ENCODE measurements around the gene ABCA4.

Gene ABCA4

GRCh38 chr1:94125551-94126514 lies 4.9 kb upstream of the ABCA4 start:
- Histone ChIP-seq H3K4me3 (ENCODE audit: low read depth, low read length) (no peak overlapping the region), H2BK120ac (ENCODE audit: insufficient read depth, low read length, poor library complexity) (peak overlapping the region; percentile 34), H3K4me1 (ENCODE audit: control insufficient read depth in 1 of 2, insufficient read depth in 2 of 2, low read length in 2 of 2) (peaks cover 14 to 18% of the 10 kb centered on the region in 2 experiments), H3K4me2 (ENCODE audit: low read length) (peak overlapping the region; percentile 10), H3K79me2 (ENCODE audit: control insufficient read depth, insufficient read depth, low read length, poor library complexity) (peaks cover 1% of the 10 kb centered on the region), H4K91ac (ENCODE audit: low read depth, low read length) (peak overlapping the region; percentile 16), H3K9me3 (ENCODE audit: insufficient read depth, low read depth, low read length) (no peaks in the 10 kb centered on the region), H3K4ac (ENCODE audit: low read depth, low read length) (peak overlapping the region; percentile 41), H2BK5ac (ENCODE audit: low read depth, low read length, poor library complexity) (peak overlapping the region; percentile 45), H3K14ac (ENCODE audit: low read length) (no peak overlapping the region), H3K27me3 (ENCODE audit: insufficient read depth, low read length) (no peaks in the 10 kb centered on the region), H2BK12ac (ENCODE audit: low read length) (peak overlapping the region; percentile 9), H3K18ac (ENCODE audit: low read length) (no peak overlapping the region), H3K79me1 (ENCODE audit: low read length) (peaks cover 25% of the 10 kb centered on the region), H3K27ac (ENCODE audit: low read depth, low read length) (peak overlapping the region; percentile 78), H4K12ac (ENCODE audit: low read depth, low read length) (no peak overlapping the region), H3K23ac (ENCODE audit: low read length) (no peak overlapping the region), H4K8ac (ENCODE audit: low read depth, low read length) (peak overlapping the region; percentile 30), H2AK5ac (ENCODE audit: low read length) (no peak overlapping the region), H3K36me3 (ENCODE audit: control insufficient read depth in 1 of 2, insufficient read depth in 2 of 2, low read length in 2 of 2) (no peaks in the 10 kb centered on the region), H2AFZ (ENCODE audit: insufficient read depth, low read length, poor library complexity) (no peak overlapping the region), H3K9ac (ENCODE audit: low read length) (no peak overlapping the region)
- WGBS (ENCODE audit: extremely low coverage, insufficient coverage, insufficient read length) = no CpG with 5 or more reads among the region's 6 CpGs
- peak in 1 of 2 donors; percentile 45 for DNase-seq

GRCh38 chr1:94124538-94124937 lies 3.6 kb upstream of the ABCA4 start:
- H3K79me2 ChIP-seq (ENCODE audit: control insufficient read depth, insufficient read depth, low read length, poor library complexity) = peaks cover 1% of the 10 kb centered on the region
- WGBS (ENCODE audit: extremely low coverage, insufficient coverage, insufficient read length) = no CpG with 5 or more reads among the region's 1 CpG
- H3K9me3 ChIP-seq (ENCODE audit: insufficient read depth, low read depth, low read length) = no peaks in the 10 kb centered on the region
- no peak overlapping the region for H4K8ac ChIP-seq (ENCODE audit: low read depth, low read length)
- H2BK120ac ChIP-seq (ENCODE audit: insufficient read depth, low read length, poor library complexity) = no peak overlapping the region
- no peak overlapping the region for H2BK12ac ChIP-seq (ENCODE audit: low read length)
- H3K27me3 ChIP-seq (ENCODE audit: insufficient read depth, low read length) = no peaks in the 10 kb centered on the region
- no peak overlapping the region for H3K27ac ChIP-seq (ENCODE audit: low read depth, low read length)
- H3K79me1 ChIP-seq (ENCODE audit: low read length) = peaks cover 32% of the 10 kb centered on the region
- H2AK5ac ChIP-seq (ENCODE audit: low read length) = no peak overlapping the region
- H3K23ac ChIP-seq (ENCODE audit: low read length) = no peak overlapping the region
- H3K36me3 ChIP-seq (ENCODE audit: control insufficient read depth in 1 of 2, insufficient read depth in 2 of 2, low read length in 2 of 2) = no peaks in the 10 kb centered on the region
- no peak overlapping the region for H4K91ac ChIP-seq (ENCODE audit: low read depth, low read length)
- no peak overlapping the region for H2BK5ac ChIP-seq (ENCODE audit: low read depth, low read length, poor library complexity)
- H3K9ac ChIP-seq (ENCODE audit: low read length) = no peak overlapping the region
- no peak overlapping the region for H3K4ac ChIP-seq (ENCODE audit: low read depth, low read length)
- no peak overlapping the region for H3K14ac ChIP-seq (ENCODE audit: low read length)
- H3K4me3 ChIP-seq (ENCODE audit: low read depth, low read length) = no peak overlapping the region
- H3K4me2 ChIP-seq (ENCODE audit: low read length) = no peak overlapping the region
- H3K4me1 ChIP-seq (ENCODE audit: control insufficient read depth in 1 of 2, insufficient read depth in 2 of 2, low read length in 2 of 2) = peaks cover 20 to 26% of the 10 kb centered on the region in 2 experiments
- H4K12ac ChIP-seq (ENCODE audit: low read depth, low read length) = no peak overlapping the region
- no peak for DNase-seq
- H2AFZ ChIP-seq (ENCODE audit: insufficient read depth, low read length, poor library complexity) = no peak overlapping the region
- no peak overlapping the region for H3K18ac ChIP-seq (ENCODE audit: low read length)

GRCh38 chr1:94122201-94122970 lies 1.4 kb upstream of the ABCA4 start:
- no peak overlapping the region for H2BK5ac ChIP-seq (ENCODE audit: low read depth, low read length, poor library complexity)

GRCh38 chr1:94121411-94121821 lies 468 bp upstream of the ABCA4 start:
- peak; percentile 22 to 31 for DNase-seq
- Histone ChIP-seq H3K9ac (ENCODE audit: low read length) (no peak overlapping the region), H3K4ac (ENCODE audit: low read depth, low read length) (peak overlapping the region; percentile 31), H2BK5ac (ENCODE audit: low read depth, low read length, poor library complexity) (peak overlapping the region; percentile 32), H3K79me2 (ENCODE audit: control insufficient read depth, insufficient read depth, low read length, poor library complexity) (peaks cover 14% of the 10 kb centered on the region), H3K18ac (ENCODE audit: low read length) (peak overlapping the region; percentile 17), H4K12ac (ENCODE audit: low read depth, low read length) (no peak overlapping the region), H3K4me1 (ENCODE audit: control insufficient read depth in 1 of 2, insufficient read depth in 2 of 2, low read length in 2 of 2) (peaks cover 39 to 49% of the 10 kb centered on the region in 2 experiments), H3K79me1 (ENCODE audit: low read length) (peaks cover 50% of the 10 kb centered on the region), H2AK5ac (ENCODE audit: low read length) (peak overlapping the region; percentile 89), H3K4me3 (ENCODE audit: low read depth, low read length) (no peak overlapping the region), H3K36me3 (ENCODE audit: control insufficient read depth in 1 of 2, insufficient read depth in 2 of 2, low read length in 2 of 2) (no peaks in the 10 kb centered on the region), H2AFZ (ENCODE audit: insufficient read depth, low read length, poor library complexity) (no peak overlapping the region), H4K8ac (ENCODE audit: low read depth, low read length) (peak overlapping the region; percentile 15), H3K14ac (ENCODE audit: low read length) (peak overlapping the region; percentile 68), H2BK12ac (ENCODE audit: low read length) (peak overlapping the region; percentile 98), H3K23ac (ENCODE audit: low read length) (no peak overlapping the region), H3K4me2 (ENCODE audit: low read length) (no peak overlapping the region), H4K91ac (ENCODE audit: low read depth, low read length) (peak overlapping the region; percentile 93), H3K9me3 (ENCODE audit: insufficient read depth, low read depth, low read length) (no peaks in the 10 kb centered on the region), H3K27ac (ENCODE audit: low read depth, low read length) (no peak overlapping the region), H3K27me3 (ENCODE audit: insufficient read depth, low read length) (no peaks in the 10 kb centered on the region), H2BK120ac (ENCODE audit: insufficient read depth, low read length, poor library complexity) (peak overlapping the region; percentile 84)
- whole genome bisulfite sequencing (ENCODE audit: extremely low coverage, insufficient coverage, insufficient read length) = no CpG with 5 or more reads among the region's 8 CpGs

More at GRCh38 chr1:94122201-94122970, 1.4 kb upstream of the ABCA4 start:
- Histone ChIP-seq H3K9me3 (ENCODE audit: insufficient read depth, low read depth, low read length) (no peaks in the 10 kb centered on the region), H2AFZ (ENCODE audit: insufficient read depth, low read length, poor library complexity) (no peak overlapping the region), H3K27me3 (ENCODE audit: insufficient read depth, low read length) (no peaks in the 10 kb centered on the region), H2BK120ac (ENCODE audit: insufficient read depth, low read length, poor library complexity) (peak overlapping the region; percentile 0), H3K9ac (ENCODE audit: low read length) (no peak overlapping the region), H3K18ac (ENCODE audit: low read length) (peak overlapping the region; percentile 8), H3K4me3 (ENCODE audit: low read depth, low read length) (no peak overlapping the region), H3K27ac (ENCODE audit: low read depth, low read length) (no peak overlapping the region), H4K8ac (ENCODE audit: low read depth, low read length) (no peak overlapping the region), H4K12ac (ENCODE audit: low read depth, low read length) (no peak overlapping the region), H3K4ac (ENCODE audit: low read depth, low read length) (no peak overlapping the region), H3K23ac (ENCODE audit: low read length) (no peak overlapping the region), H2BK12ac (ENCODE audit: low read length) (peak overlapping the region; percentile 53), H3K14ac (ENCODE audit: low read length) (peak overlapping the region; percentile 14), H3K4me1 (ENCODE audit: control insufficient read depth in 1 of 2, insufficient read depth in 2 of 2, low read length in 2 of 2) (peaks cover 35 to 44% of the 10 kb centered on the region in 2 experiments), H3K79me1 (ENCODE audit: low read length) (peaks cover 45% of the 10 kb centered on the region), H4K91ac (ENCODE audit: low read depth, low read length) (peak overlapping the region; percentile 22), H3K79me2 (ENCODE audit: control insufficient read depth, insufficient read depth, low read length, poor library complexity) (peaks cover 11% of the 10 kb centered on the region), H3K4me2 (ENCODE audit: low read length) (no peak overlapping the region), H2AK5ac (ENCODE audit: low read length) (peak overlapping the region; percentile 12), H3K36me3 (ENCODE audit: control insufficient read depth in 1 of 2, insufficient read depth in 2 of 2, low read length in 2 of 2) (no peaks in the 10 kb centered on the region)
- WGBS (ENCODE audit: extremely low coverage, insufficient coverage, insufficient read length) = no CpG with 5 or more reads among the region's 5 CpGs
- DNase-seq = no peak
